Ishikawa (cell line): Measurements from ENCODE around the gene AGPAT2.

Experiments used
- CEBPB ChIP-seq: IDR thresholded peaks from 2 replicates; pipeline ENCODE4 v1.6.1; 2012
- CREB1 ChIP-seq: IDR thresholded peaks from 2 replicates; pipeline ENCODE4 v1.6.1; 2012; ENCODE audit warnings: low read depth
- EGR1 ChIP-seq: IDR thresholded peaks from 2 replicates; pipeline ENCODE4 v1.6.1; 2012
- EP300 ChIP-seq: IDR thresholded peaks from 2 replicates; pipeline ENCODE4 v1.6.1; 2012; ENCODE audit warnings: borderline replicate concordance
- FOXM1 ChIP-seq: IDR thresholded peaks from 2 replicates; pipeline ENCODE4 v1.6.1; 2012; ENCODE audit warnings: low read depth, borderline replicate concordance
- MAX ChIP-seq: IDR thresholded peaks from 2 replicates; pipeline ENCODE4 v1.6.1; 2012
- NFIC ChIP-seq: IDR thresholded peaks from 2 replicates; pipeline ENCODE4 v1.6.1; 2012
- RAD21 ChIP-seq: IDR thresholded peaks from 2 replicates; pipeline ENCODE4 v1.6.1; 2012; ENCODE audit warnings: low read depth
- REST ChIP-seq: IDR thresholded peaks from 2 replicates; pipeline ENCODE4 v1.6.1; 2012; ENCODE audit warnings: low read depth, mild to moderate bottlenecking
- TAF1 ChIP-seq: IDR thresholded peaks from 2 replicates; pipeline ENCODE4 v1.6.1; 2012; ENCODE audit warnings: low read depth, mild to moderate bottlenecking
- TCF12 ChIP-seq: IDR thresholded peaks from 2 replicates; pipeline ENCODE4 v1.6.1; 2012; ENCODE audit warnings: low read depth
- TEAD4 ChIP-seq: IDR thresholded peaks from 2 replicates; pipeline ENCODE4 v1.6.1; 2012
- USF1 ChIP-seq: IDR thresholded peaks from 2 replicates; pipeline ENCODE4 v1.6.1; 2012
- YY1 ChIP-seq: IDR thresholded peaks from 2 replicates; pipeline ENCODE4 v1.6.1; 2012; ENCODE audit warnings: low read depth
- ZBTB7A ChIP-seq: IDR thresholded peaks from 2 replicates; pipeline ENCODE4 v1.6.1; 2012; ENCODE audit warnings: low read depth

Gene AGPAT2

GRCh38 chr9:136687721-136688223 lies 515 bp upstream of the AGPAT2 start:
- TF ChIP-seq FOXM1 (peak; percentile 76; the same call in 1 of the 2 replicates), EP300 (peak; percentile 89), RAD21 (no peak), CREB1 (0 out of 2 replicates have a peak, but pooled peaks have one; percentile 40), USF1 (peak; percentile 55; the same call in 1 of the 2 replicates), TCF12 (peak; percentile 99), REST (0 out of 2 replicates have a peak, but pooled peaks have one; percentile 27), MAX (peak; percentile 75), YY1 (no peak), TAF1 (no peak), CEBPB (no peak), EGR1 (peak; percentile 81), NFIC (peak; percentile 99), ZBTB7A (peak; percentile 33), TEAD4 (peak; percentile 79)

- TF ChIP-seq CEBPB = no peak
- no peak for TF ChIP-seq USF1
- no peak for TF ChIP-seq CREB1
- TF ChIP-seq TEAD4 = no peak
- no peak for TF ChIP-seq YY1
- no peak for TF ChIP-seq EGR1
- TF ChIP-seq NFIC = no peak
- no peak for TF ChIP-seq EP300
- no peak for TF ChIP-seq TAF1
- TF ChIP-seq REST = no peak
- no peak for TF ChIP-seq ZBTB7A
- no peak for TF ChIP-seq TCF12
Measured at GRCh38 chr9:136686534-136686793, 793 bp downstream of the AGPAT2 start.

GRCh38 chr9:136685790-136686533 lies 1.3 kb downstream of the AGPAT2 start:
- no peak for TF ChIP-seq FOXM1
- no peak for TF ChIP-seq ZBTB7A
- no peak for TF ChIP-seq TEAD4
- TF ChIP-seq EP300 = no peak
- TF ChIP-seq EGR1 = no peak
- TF ChIP-seq CREB1 = no peak
- no peak for TF ChIP-seq REST
- TF ChIP-seq YY1 = no peak
- no peak for TF ChIP-seq TAF1
- TF ChIP-seq NFIC = no peak
- TF ChIP-seq USF1 = no peak
- TF ChIP-seq TCF12 = no peak
- TF ChIP-seq MAX = no peak
- no peak for TF ChIP-seq CEBPB
- TF ChIP-seq RAD21 = no peak
